ENCODE results near the gene KMT5B.

The KMT5B gene

DNA sequence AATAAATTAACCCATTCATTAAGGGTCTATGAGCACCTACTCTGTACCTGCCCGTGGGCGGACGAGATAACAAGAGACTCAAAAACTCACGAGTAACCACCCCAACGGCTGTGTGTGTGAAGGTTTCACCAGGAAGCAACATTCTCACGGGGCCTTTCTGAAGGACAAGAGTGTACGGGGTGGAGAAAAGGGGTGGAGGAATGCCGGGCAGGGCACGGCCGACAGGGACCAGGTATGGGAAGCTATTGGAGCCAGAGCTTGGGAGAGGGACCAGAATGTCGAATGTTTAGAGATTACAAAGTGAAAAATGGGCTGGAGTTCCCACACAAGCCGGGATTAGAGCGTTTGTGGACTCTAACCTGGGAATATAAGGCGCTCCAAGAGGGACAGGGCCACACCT is 1.6 kb downstream of the KMT5B start:
- no peak for TF ChIP-seq ZNF274 (IDR thresholded peaks at IDR 0.05; ENCODE audit: low read depth, low read length)
- peak overlapping the region; percentile 86 for H3K4me3 ChIP-seq (ENCODE audit: low read length)

DNA sequence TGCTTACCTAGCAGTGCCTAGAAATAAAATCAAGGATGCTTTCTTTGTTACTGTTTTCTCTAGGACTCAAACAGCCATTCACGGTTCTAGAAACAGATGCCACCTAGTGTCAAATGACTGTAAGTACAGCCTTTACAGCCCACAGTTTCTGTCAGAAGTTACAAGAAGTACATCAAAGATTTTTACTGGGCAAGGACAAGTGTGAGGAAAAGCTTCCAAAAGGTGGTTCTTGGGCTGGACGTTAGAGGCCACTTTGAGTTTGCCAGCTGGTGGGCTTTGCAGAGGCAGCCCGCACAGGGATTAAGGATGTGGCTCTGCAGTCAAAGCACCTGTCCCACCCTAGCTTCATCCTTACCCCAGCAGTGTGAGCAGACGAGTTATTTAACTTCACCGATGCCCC is 6.9 kb downstream of the KMT5B start:
- TF ChIP-seq ZNF274 (IDR thresholded peaks at IDR 0.05; ENCODE audit: low read depth, low read length), result no peak
- H3K4me3 ChIP-seq (ENCODE audit: low read length), result no peak overlapping the region

GRCh38 chr11:68204402-68204801 is 8.7 kb downstream of the KMT5B start:
- H3K4me3 ChIP-seq (ENCODE audit: low read length), result no peak overlapping the region
- TF ChIP-seq ZNF274 (IDR thresholded peaks at IDR 0.05; ENCODE audit: low read depth, low read length), result no peak

DNA sequence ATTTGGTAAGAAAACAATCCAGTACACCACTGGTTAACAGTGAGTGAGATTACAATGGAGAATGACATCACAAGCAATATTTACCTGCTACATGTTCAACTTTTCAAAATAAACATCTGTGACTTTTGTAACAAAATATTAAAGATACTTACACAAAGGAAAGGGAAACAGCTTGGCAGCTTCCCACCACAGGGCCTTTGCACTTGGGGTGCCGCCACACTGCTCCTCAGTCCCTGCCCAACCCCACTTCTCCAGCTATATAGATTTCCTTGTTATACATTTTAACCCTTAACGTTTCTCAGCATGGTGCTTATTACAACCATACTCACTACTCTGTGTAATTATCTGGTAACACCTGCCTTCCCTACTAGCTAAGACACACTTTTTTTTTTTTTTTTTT is 10.9 kb downstream of the KMT5B start:
- no peak overlapping the region for H3K4me3 ChIP-seq (ENCODE audit: low read length)
- TF ChIP-seq ZNF274 (IDR thresholded peaks at IDR 0.05; ENCODE audit: low read depth, low read length), result no peak

- no peak for TF ChIP-seq ZNF274 (IDR thresholded peaks at IDR 0.05; ENCODE audit: low read depth, low read length)
- no peak overlapping the region for H3K4me3 ChIP-seq (ENCODE audit: low read length)
Observed at GRCh38 chr11:68201492-68201891, 11.6 kb downstream of the KMT5B start.

- TF ChIP-seq ZNF274 (IDR thresholded peaks at IDR 0.05; ENCODE audit: low read depth, low read length), result no peak
- H3K4me3 ChIP-seq (ENCODE audit: low read length), result no peak overlapping the region
Observed at GRCh38 chr11:68200639-68201038, 12.5 kb downstream of the KMT5B start.

DNA sequence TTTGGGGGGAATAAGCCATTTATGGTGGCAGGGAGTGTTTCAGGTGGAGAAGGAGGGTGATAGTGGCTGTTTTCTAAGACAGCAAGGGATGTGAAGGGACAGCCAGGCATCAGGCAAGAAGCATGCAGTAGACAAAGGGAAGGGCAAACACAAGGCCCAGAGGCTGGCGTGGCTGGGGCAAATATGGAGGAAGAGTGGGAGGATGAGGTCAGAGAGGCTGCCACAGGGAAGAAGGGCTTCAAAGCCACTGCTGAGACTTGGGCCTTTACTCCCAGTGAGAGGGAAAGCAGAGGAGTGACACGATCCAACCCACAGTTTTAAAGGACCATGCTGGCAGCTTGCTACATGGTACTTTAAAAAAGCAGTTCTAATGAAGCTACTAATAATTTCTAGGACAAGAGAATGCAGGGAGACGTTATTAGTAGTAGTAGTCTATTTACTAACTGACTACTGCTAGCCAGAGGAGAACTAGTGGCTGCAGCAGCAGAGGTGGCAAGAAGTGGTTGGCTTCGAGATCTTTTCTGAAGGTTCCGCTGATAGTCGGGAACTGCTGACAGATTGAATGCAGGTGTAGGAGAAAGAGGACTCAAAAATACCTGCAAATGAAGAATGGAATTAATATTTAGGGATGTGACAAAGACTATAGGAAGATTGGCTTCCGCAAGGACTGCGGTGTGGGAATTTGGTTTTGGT is 13.7 kb downstream of the KMT5B start:
- no peak overlapping the region for H3K4me3 ChIP-seq (ENCODE audit: low read length)
- no peak for TF ChIP-seq ZNF274 (IDR thresholded peaks at IDR 0.05; ENCODE audit: low read depth, low read length)

GRCh38 chr11:68196219-68196618 is 16.9 kb downstream of the KMT5B start:
- no peak overlapping the region for H3K4me3 ChIP-seq (ENCODE audit: low read length)
- TF ChIP-seq ZNF274 (IDR thresholded peaks at IDR 0.05; ENCODE audit: low read depth, low read length), result no peak

DNA sequence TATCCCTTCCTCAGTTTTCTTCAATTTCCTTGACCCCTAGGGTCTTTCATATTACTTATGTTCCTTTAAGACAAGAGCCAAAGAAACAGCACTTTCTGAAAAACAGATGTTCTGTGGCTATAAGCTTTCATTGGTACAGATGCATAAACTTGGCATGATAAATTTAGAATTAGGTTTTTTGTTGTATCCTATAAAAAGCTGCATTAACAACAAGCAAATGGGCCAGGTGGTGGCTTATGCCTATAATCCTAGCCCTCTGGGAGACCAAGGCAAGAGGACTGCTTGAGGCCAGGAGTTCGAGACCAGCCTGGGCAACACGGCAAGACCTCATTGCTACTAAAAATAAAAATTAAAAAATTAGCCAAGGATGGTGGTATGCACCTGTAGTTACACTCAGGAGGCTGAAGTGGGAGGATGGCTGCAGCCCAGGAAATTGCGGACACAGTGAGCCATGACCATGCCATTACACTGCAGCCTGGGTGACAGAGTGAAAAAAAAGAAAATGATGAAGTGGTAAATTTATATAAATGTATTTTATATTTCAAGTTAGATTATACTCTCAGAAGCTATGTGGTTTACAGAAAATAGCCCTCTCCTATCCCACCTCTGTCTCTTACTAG is 18.3 kb downstream of the KMT5B start:
- no peak overlapping the region for H3K4me3 ChIP-seq (ENCODE audit: low read length)
- no peak for TF ChIP-seq ZNF274 (IDR thresholded peaks at IDR 0.05; ENCODE audit: low read depth, low read length)

- no peak for TF ChIP-seq ZNF274 (IDR thresholded peaks at IDR 0.05; ENCODE audit: low read depth, low read length)
- H3K4me3 ChIP-seq (ENCODE audit: low read length), result no peak overlapping the region
Observed at GRCh38 chr11:68193018-68193417, 20.1 kb downstream of the KMT5B start.

DNA sequence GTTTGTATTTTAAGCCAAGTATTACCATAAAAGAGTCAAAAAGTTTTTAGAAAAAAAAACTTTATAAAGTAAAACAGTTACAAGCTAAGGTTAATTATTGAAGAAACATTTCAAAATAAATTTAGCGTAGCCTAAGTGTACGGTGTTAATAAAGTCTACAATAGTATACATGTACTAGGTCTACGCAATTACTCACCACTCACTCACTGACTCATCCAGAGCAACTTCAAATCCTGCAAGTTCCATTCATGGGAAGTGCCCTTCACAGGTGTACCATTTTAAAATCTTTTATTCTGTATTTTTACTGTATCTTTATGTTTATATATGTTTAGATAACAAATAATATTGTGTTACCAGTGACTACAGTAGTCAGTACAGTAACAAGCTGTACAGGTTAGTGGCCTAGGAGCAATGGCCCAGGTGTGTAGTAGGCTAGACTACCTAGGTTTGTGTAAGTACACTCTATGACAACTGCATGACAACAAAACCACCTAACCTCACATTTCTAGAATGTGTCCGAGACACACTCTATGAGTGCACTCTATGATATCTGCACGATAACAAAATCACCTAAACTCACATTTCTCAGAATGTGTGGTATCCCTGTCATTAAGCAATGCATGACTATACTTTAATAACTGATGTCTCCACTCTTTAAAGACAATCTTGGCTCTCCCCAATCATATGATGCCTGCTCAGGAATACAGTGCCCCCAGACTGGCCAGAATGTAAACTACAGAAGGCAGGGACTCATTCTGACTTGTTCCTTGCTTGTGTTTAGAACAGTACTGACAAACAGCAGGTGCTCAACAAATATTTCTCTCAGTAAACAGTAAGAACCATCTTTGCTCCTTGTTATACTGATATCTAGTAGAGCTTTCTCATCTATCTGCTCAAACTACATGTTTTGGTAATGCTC is 21.2 kb downstream of the KMT5B start:
- no peak for TF ChIP-seq ZNF274 (IDR thresholded peaks at IDR 0.05; ENCODE audit: low read depth, low read length)
- H3K4me3 ChIP-seq (ENCODE audit: low read length), result no peak overlapping the region

DNA sequence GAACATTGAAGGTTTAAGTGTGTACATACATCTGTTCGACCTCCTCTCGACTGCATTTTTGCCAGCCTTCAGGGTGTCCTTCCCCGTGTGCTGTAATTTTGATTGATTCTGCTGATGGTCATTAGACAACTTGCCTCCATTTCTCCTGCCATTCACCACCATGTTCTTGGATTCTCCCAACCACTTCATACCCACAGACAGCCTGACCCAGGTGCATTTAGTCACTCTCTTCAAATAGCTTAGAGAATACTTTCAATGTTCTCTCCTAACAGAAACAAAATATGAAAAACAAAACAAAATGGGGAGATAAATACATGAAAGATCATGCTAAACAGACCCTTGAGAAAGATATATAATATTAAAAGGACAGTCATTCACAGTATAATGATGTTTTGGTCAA is 23.2 kb downstream of the KMT5B start:
- H3K4me3 ChIP-seq (ENCODE audit: low read length), result no peak overlapping the region

GRCh38 chr11:68189082-68189481 is 24.0 kb downstream of the KMT5B start:
- no peak overlapping the region for H3K4me3 ChIP-seq (ENCODE audit: low read length)
- TF ChIP-seq ZNF274 (IDR thresholded peaks at IDR 0.05; ENCODE audit: low read depth, low read length), result no peak

More for the DNA sequence above, 23.2 kb downstream of the KMT5B start:
- TF ChIP-seq ZNF274 (IDR thresholded peaks at IDR 0.05; ENCODE audit: low read depth, low read length), result no peak

DNA sequence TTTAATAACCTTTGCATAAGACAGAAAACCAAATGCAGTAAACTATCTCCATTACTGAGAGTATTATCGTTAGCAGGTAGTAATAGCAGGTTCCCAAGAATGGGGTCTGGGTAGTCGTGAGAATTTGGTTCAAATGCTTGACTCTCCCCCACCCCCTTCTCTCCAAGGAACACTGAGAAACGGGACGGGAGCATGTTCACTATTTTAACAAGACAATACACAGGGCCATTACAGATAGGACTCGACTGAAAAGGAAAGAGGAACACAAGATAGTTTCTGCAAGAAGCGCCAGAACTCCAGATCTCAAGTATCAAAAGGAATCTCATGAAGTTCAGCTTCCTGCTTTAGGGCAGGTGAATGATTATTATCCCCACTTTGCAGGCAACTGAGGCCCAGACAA is 27.0 kb downstream of the KMT5B start:
- H3K4me3 ChIP-seq (ENCODE audit: low read length), result no peak overlapping the region
- no peak for TF ChIP-seq ZNF274 (IDR thresholded peaks at IDR 0.05; ENCODE audit: low read depth, low read length)

Data from GM08714 (cell line).